Measurements from ENCODE around the gene SYNPR.
"Not testable (repeated sequence)": the region's sequence is repeated elsewhere in the genome, so short reads cannot be mapped to it uniquely, and the experiment has no call there.

The SYNPR gene

GRCh38 chr3:63642488-63642887 is 364.4 kb downstream of the SYNPR start:
- H3K4me3 ChIP-seq (ENCODE audit: low read length), result no peak overlapping the region

GRCh38 chr3:63644212-63644797 is 366.2 kb downstream of the SYNPR start:
- no peaks in the 10 kb centered on the region for H3K79me2 ChIP-seq (ENCODE audit: low read length)
- no peak overlapping the region for H2AFZ ChIP-seq (ENCODE audit: low read length)
- H3K4me1 ChIP-seq (ENCODE audit: low read length), result no peaks in the 10 kb centered on the region
- H3K4me2 ChIP-seq (ENCODE audit: low read depth, low read length), result no peak overlapping the region
- H3K9me2 ChIP-seq (replicated peaks; ENCODE audit: insufficient read depth, low read length), result no peaks in the 10 kb centered on the region
- no peak overlapping the region for H3K27ac ChIP-seq (ENCODE audit: low read length)
- no peak for DNase-seq
- H3K4me3 ChIP-seq (ENCODE audit: low read length), result no peak overlapping the region
- no peaks in the 10 kb centered on the region for H3F3A ChIP-seq (ENCODE audit: insufficient read depth, low read length)
- no peaks in the 10 kb centered on the region for H3K9me3 ChIP-seq (replicated peaks; ENCODE audit: insufficient read depth, low read length)
- H3K36me3 ChIP-seq (replicated peaks; ENCODE audit: insufficient read depth, low read length), result no peaks in the 10 kb centered on the region
- TF ChIP-seq EZH2 (optimal IDR thresholded peaks at IDR 0.05; ENCODE audit: low read depth, low read length) (no peak), EZH2phosphoT487 (IDR thresholded peaks at IDR 0.05; ENCODE audit: low read length) (no peak), CTCF (IDR thresholded peaks at IDR 0.05; ENCODE audit: low read length) (no peak)
- H3K9ac ChIP-seq (ENCODE audit: low read length), result no peak overlapping the region
- H3K27me3 ChIP-seq (replicated peaks; ENCODE audit: insufficient read depth, low read length), result no peaks in the 10 kb centered on the region
- no peaks in the 10 kb centered on the region for H4K20me1 ChIP-seq (ENCODE audit: insufficient read depth, low read length)

More at GRCh38 chr3:63642488-63642887, 364.4 kb downstream of the SYNPR start:
- Histone ChIP-seq H3F3A (ENCODE audit: insufficient read depth, low read length) (no peaks in the 10 kb centered on the region), H3K9me3 (replicated peaks; ENCODE audit: insufficient read depth, low read length) (no peaks in the 10 kb centered on the region), H3K79me2 (ENCODE audit: low read length) (no peaks in the 10 kb centered on the region), H3K9ac (ENCODE audit: low read length) (no peak overlapping the region), H3K27me3 (replicated peaks; ENCODE audit: insufficient read depth, low read length) (no peaks in the 10 kb centered on the region), H3K4me2 (ENCODE audit: low read depth, low read length) (no peak overlapping the region), H2AFZ (ENCODE audit: low read length) (no peak overlapping the region), H4K20me1 (ENCODE audit: insufficient read depth, low read length) (no peaks in the 10 kb centered on the region), H3K27ac (ENCODE audit: low read length) (no peak overlapping the region), H3K36me3 (replicated peaks; ENCODE audit: insufficient read depth, low read length) (no peaks in the 10 kb centered on the region), H3K9me2 (replicated peaks; ENCODE audit: insufficient read depth, low read length) (no peaks in the 10 kb centered on the region), H3K4me1 (ENCODE audit: low read length) (no peaks in the 10 kb centered on the region)
- TF ChIP-seq EZH2 (optimal IDR thresholded peaks at IDR 0.05; ENCODE audit: low read depth, low read length) (no peak), CTCF (IDR thresholded peaks at IDR 0.05; ENCODE audit: low read length) (no peak), EZH2phosphoT487 (IDR thresholded peaks at IDR 0.05; ENCODE audit: low read length) (no peak)
- DNase-seq, result no peak

GRCh38 chr3:63644928-63645781 is 367.0 kb downstream of the SYNPR start:
- not testable (repeated sequence) for DNase-seq; H3K4me1 ChIP-seq (ENCODE audit: low read length); H3K27ac ChIP-seq (ENCODE audit: low read length); H3K36me3 ChIP-seq (replicated peaks; ENCODE audit: insufficient read depth, low read length); H3K79me2 ChIP-seq (ENCODE audit: low read length); H3K27me3 ChIP-seq (replicated peaks; ENCODE audit: insufficient read depth, low read length); H3K4me3 ChIP-seq (ENCODE audit: low read length); H3F3A ChIP-seq (ENCODE audit: insufficient read depth, low read length); H4K20me1 ChIP-seq (ENCODE audit: insufficient read depth, low read length); H3K9me2 ChIP-seq (replicated peaks; ENCODE audit: insufficient read depth, low read length); H2AFZ ChIP-seq (ENCODE audit: low read length); H3K9me3 ChIP-seq (replicated peaks; ENCODE audit: insufficient read depth, low read length); H3K4me2 ChIP-seq (ENCODE audit: low read depth, low read length); H3K9ac ChIP-seq (ENCODE audit: low read length)

Data from MM.1S (cell line).